Aorta (tissue), 5 donors: Measurements from ENCODE around the gene GUCY2F. TPM values are rescaled to one million over a fixed set of nuclear protein-coding genes. Genes with fewer than 3 reads are reported as not detected.

Experiments used
- ATAC-seq: fragments of 200-7000 bp; cut with Tn5 transposase; one replicate; pipeline ENCODE4 v1.9.1; 2022; ENCODE audit warnings: moderate library complexity; ENCODE audit not compliant: low FRiP score
- DNase-seq, 2 donors: peaks; one replicate each; pipeline ENCODE4 v3.0.0-alpha.2; 2020
- H3K27ac ChIP-seq, 2 donors: one replicate each; pipeline ENCODE4 v1.5.1; 2013; ENCODE audit warnings: low read length in 2 of 2, mild to moderate bottlenecking in 2 of 2, moderate library complexity in 2 of 2, control low read depth in 1 of 2, inconsistent platforms in 1 of 2, low read depth in 1 of 2
- H3K27me3 ChIP-seq, 2 donors: one replicate each; pipeline ENCODE4 v1.6.1; 2013; ENCODE audit warnings: control low read depth in 1 of 2, low read length in 1 of 2, mild to moderate bottlenecking in 1 of 2, moderate library complexity in 1 of 2; ENCODE audit not compliant: insufficient read depth in 2 of 2, control insufficient read depth in 1 of 2
- H3K36me3 ChIP-seq, 2 donors: one replicate each; pipeline ENCODE4 v1.6.1; 2013; ENCODE audit warnings: control low read depth in 1 of 2, low read length in 1 of 2, mild to moderate bottlenecking in 1 of 2; ENCODE audit not compliant: insufficient read depth in 2 of 2, control insufficient read depth in 1 of 2
- H3K4me1 ChIP-seq, 2 donors: one replicate each; pipeline ENCODE4 v1.6.1; 2013; ENCODE audit warnings: low read length in 2 of 2, control low read depth in 1 of 2, mild to moderate bottlenecking in 1 of 2, moderate library complexity in 1 of 2; ENCODE audit not compliant: insufficient read depth in 2 of 2, control insufficient read depth in 1 of 2
- H3K4me3 ChIP-seq, 2 donors: one replicate each; pipeline ENCODE4 v1.5.1; 2013; ENCODE audit warnings: low read length in 2 of 2, control low read depth in 1 of 2, mild to moderate bottlenecking in 1 of 2
- H3K9me3 ChIP-seq: one replicate; pipeline ENCODE4 v1.6.1; 2013; ENCODE audit warnings: mild to moderate bottlenecking, low read length; ENCODE audit not compliant: control insufficient read depth
- WGBS, 2 donors: extraction: QIAGEN DNeasy Blood & Tissue Kit; methylation state at CpG; one replicate each; pipeline ENCODE4 v1.1.7; 2013; 5-methylcytosine and 5-hydroxymethylcytosine counted together
- intact Hi-C, 2 donors: fragments of 100-400 bp; cut with DNase I; formaldehyde crosslinking; loops; one replicate each; pipeline versions ENCODE4 v1.14.2 to v1.15.0; 2022
- long read RNA-seq, 2 donors: library from polyadenylated mRNA; unstranded; transcript quantifications; one replicate each; pipeline ENCODE4 v2.0.0, GENCODE V29; 2020 to 2021
- polyA plus RNA-seq, 2 donors: library from polyadenylated mRNA; stranded (reverse); fragments of 200-250 nt; gene quantifications; one replicate each; pipeline ENCODE4 v1.2.3, GENCODE V29; 2013
- total RNA-seq, 2 donors: library from RNA; stranded (reverse); fragmentation: NEBNext Ultra II Directional; extraction: Animal tissue kit (Norgen Biotek cat#: 25700); gene quantifications; one replicate each; pipeline ENCODE4 v1.2.1, GENCODE V29; 2021
- donor health status: healthy with polysubstance abuse.
- donor health status: Bipolar disorder and iron deficiency.
- donor health status: DM: no; HTN: no; CAD: no.
- donor health status: DM: no; HTN: no; CAD: no.
- donor health status: DM: yes; HTN: yes; CAD: no.

Gene GUCY2F
- total RNA-seq, result under 1 TPM in 1 of 2 donors, not detected in 1; 0.09 TPM
- not detected for polyA plus RNA-seq
- long read RNA-seq, donor 1, result 0 reads
- long read RNA-seq, donor 2, result 0 reads

- no peak within 1 kb of the TSS for H3K4me3 ChIP-seq
- intact Hi-C loops, result loop anchor here in 1 of 2 donors (5.0 to 10.0 kb wide), 2 partner anchors 150 to 403 kb away; no protein-coding TSS in a partner anchor
- H3K27me3 ChIP-seq, result no peaks in the 10 kb centered on the region
- H3K9me3 ChIP-seq, result no peaks in the 10 kb centered on the region
- no peak within 1 kb of the TSS for H3K27ac ChIP-seq
- ATAC-seq, result no peak
- H3K36me3 ChIP-seq, result no peaks in the 10 kb centered on the region
- DNase-seq, result no peak
- H3K4me1 ChIP-seq, result no peaks in the 10 kb centered on the region
- 63 to 88% methylated on average over 4 of the region's 4 CpGs for WGBS, 2 donors
Observed at GRCh38 chrX:109481986-109482385, at the start of gene GUCY2F. Gene GUCY2F (minus strand): TSS chrX:109482086. CDS start chrX:109475936, 6,150 bp downstream.

- intact Hi-C loops, result no loop called here
- H3K27ac ChIP-seq, result no peak overlapping the region
- no peak overlapping the region for H3K4me3 ChIP-seq
- 81 to 84% methylated on average over 1 of the region's 1 CpG for WGBS, 2 donors
- no peaks in the 10 kb centered on the region for H3K9me3 ChIP-seq
- no peaks in the 10 kb centered on the region for H3K27me3 ChIP-seq
- no peaks in the 10 kb centered on the region for H3K36me3 ChIP-seq
- no peak for ATAC-seq
- no peaks in the 10 kb centered on the region for H3K4me1 ChIP-seq
- DNase-seq, result no peak
Observed at GRCh38 chrX:109519001-109519400, 37.1 kb upstream of the GUCY2F start.

GRCh38 chrX:109511113-109511512 is 29.2 kb upstream of the GUCY2F start:
- Histone ChIP-seq H3K9me3 (no peaks in the 10 kb centered on the region), H3K27ac (no peak overlapping the region), H3K4me1 (no peaks in the 10 kb centered on the region), H3K27me3 (no peaks in the 10 kb centered on the region), H3K36me3 (no peaks in the 10 kb centered on the region), H3K4me3 (no peak overlapping the region)
- 55 to 75% methylated on average over 1 of the region's 1 CpG for WGBS, 2 donors
- intact Hi-C loops, result no loop called here
- no peak for DNase-seq
- ATAC-seq, result no peak

GRCh38 chrX:109508915-109509314 is 27.0 kb upstream of the GUCY2F start:
- Histone ChIP-seq H3K27me3 (no peaks in the 10 kb centered on the region), H3K27ac (no peak overlapping the region), H3K36me3 (no peaks in the 10 kb centered on the region), H3K9me3 (no peaks in the 10 kb centered on the region), H3K4me1 (no peaks in the 10 kb centered on the region), H3K4me3 (no peak overlapping the region)
- DNase-seq (no peak), ATAC-seq (no peak)
- intact Hi-C loops, result no loop called here

GRCh38 chrX:109501176-109501575 is 19.3 kb upstream of the GUCY2F start:
- H3K27me3 ChIP-seq, result no peaks in the 10 kb centered on the region
- no peak overlapping the region for H3K4me3 ChIP-seq
- H3K9me3 ChIP-seq, result no peaks in the 10 kb centered on the region
- ATAC-seq, result no peak
- H3K27ac ChIP-seq, result no peak overlapping the region
- no peaks in the 10 kb centered on the region for H3K36me3 ChIP-seq
- no peak for DNase-seq
- 56% methylated on average over 3 of the region's 3 CpGs for WGBS, 2 donors
- intact Hi-C loops, result no loop called here
- H3K4me1 ChIP-seq, result no peaks in the 10 kb centered on the region

- no peaks in the 10 kb centered on the region for H3K27me3 ChIP-seq
- H3K36me3 ChIP-seq, result no peaks in the 10 kb centered on the region
- no peak overlapping the region for H3K4me3 ChIP-seq
- no peak for DNase-seq
- WGBS, 2 donors, result 91 to 95% methylated on average over 1 of the region's 1 CpG
- intact Hi-C loops, result no loop called here
- no peaks in the 10 kb centered on the region for H3K9me3 ChIP-seq
- ATAC-seq, result no peak
- H3K4me1 ChIP-seq, result no peaks in the 10 kb centered on the region
- H3K27ac ChIP-seq, result no peak overlapping the region
Observed at GRCh38 chrX:109498434-109498833, 16.5 kb upstream of the GUCY2F start.

- H3K36me3 ChIP-seq, result no peaks in the 10 kb centered on the region
- no peak overlapping the region for H3K4me3 ChIP-seq
- no peak for DNase-seq
- H3K27me3 ChIP-seq, result no peaks in the 10 kb centered on the region
- no peaks in the 10 kb centered on the region for H3K9me3 ChIP-seq
- intact Hi-C loops, result loop anchor here (5.0 to 10.0 kb wide), 3 partner anchors 138 to 398 kb away; partner anchors contain the start of gene KCNE5 (in 1 of the 2)
- no peak for ATAC-seq
- WGBS, 2 donors, result 86 to 92% methylated on average over 2 of the region's 2 CpGs
- no peaks in the 10 kb centered on the region for H3K4me1 ChIP-seq
- no peak overlapping the region for H3K27ac ChIP-seq
Observed at GRCh38 chrX:109489174-109489573, 7.3 kb upstream of the GUCY2F start.

- Histone ChIP-seq H3K27ac (no peak overlapping the region), H3K4me1 (no peaks in the 10 kb centered on the region), H3K36me3 (no peaks in the 10 kb centered on the region), H3K4me3 (no peak overlapping the region), H3K9me3 (no peaks in the 10 kb centered on the region), H3K27me3 (no peaks in the 10 kb centered on the region)
- ATAC-seq (no peak), DNase-seq (no peak)
- intact Hi-C loops, result loop anchor here (5.0 to 10.0 kb wide), 3 partner anchors 140 to 400 kb away; partner anchors contain the start of gene KCNE5 (in 1 of the 2)
- WGBS, 2 donors, result 34 to 48% methylated on average over 4 of the region's 4 CpGs
Observed at GRCh38 chrX:109487640-109488039, 5.8 kb upstream of the GUCY2F start.

GRCh38 chrX:109485470-109486340 is 3.8 kb upstream of the GUCY2F start:
- intact Hi-C loops, result loop anchor here (5.0 to 10.0 kb wide), 3 partner anchors 142 to 402 kb away; partner anchors contain the start of gene KCNE5 (in 1 of the 2)
- ATAC-seq (peak; percentile 82), DNase-seq (peak; percentile 54 to 73)

More at GRCh38 chrX:109485470-109486340, 3.8 kb upstream of the GUCY2F start:
- no peaks in the 10 kb centered on the region for H3K36me3 ChIP-seq
- WGBS, 2 donors, result 10 to 12% methylated on average over 9 of the region's 9 CpGs
- no peak overlapping the region for H3K27ac ChIP-seq
- no peaks in the 10 kb centered on the region for H3K4me1 ChIP-seq
- no peaks in the 10 kb centered on the region for H3K27me3 ChIP-seq
- no peak overlapping the region for H3K4me3 ChIP-seq
- H3K9me3 ChIP-seq, result no peaks in the 10 kb centered on the region
